Urothelium cell line (cell line): ENCODE measurements around the gene ARMC9.
"Not testable (repeated sequence)": the region's sequence is repeated elsewhere in the genome, so short reads cannot be mapped to it uniquely, and the experiment has no call there.

Experiments
- DNase-seq: peaks from one replicate; pipeline ENCODE4 v3.0.0; 2011; ENCODE audit warnings: low spot score, mixed read lengths
- FAIRE-seq: peaks from 2 replicates; lab custom pipeline; 2011; peaks lifted over from hg19 to GRCh38; lab: Jason Lieb, UNC

Gene ARMC9, protein sequence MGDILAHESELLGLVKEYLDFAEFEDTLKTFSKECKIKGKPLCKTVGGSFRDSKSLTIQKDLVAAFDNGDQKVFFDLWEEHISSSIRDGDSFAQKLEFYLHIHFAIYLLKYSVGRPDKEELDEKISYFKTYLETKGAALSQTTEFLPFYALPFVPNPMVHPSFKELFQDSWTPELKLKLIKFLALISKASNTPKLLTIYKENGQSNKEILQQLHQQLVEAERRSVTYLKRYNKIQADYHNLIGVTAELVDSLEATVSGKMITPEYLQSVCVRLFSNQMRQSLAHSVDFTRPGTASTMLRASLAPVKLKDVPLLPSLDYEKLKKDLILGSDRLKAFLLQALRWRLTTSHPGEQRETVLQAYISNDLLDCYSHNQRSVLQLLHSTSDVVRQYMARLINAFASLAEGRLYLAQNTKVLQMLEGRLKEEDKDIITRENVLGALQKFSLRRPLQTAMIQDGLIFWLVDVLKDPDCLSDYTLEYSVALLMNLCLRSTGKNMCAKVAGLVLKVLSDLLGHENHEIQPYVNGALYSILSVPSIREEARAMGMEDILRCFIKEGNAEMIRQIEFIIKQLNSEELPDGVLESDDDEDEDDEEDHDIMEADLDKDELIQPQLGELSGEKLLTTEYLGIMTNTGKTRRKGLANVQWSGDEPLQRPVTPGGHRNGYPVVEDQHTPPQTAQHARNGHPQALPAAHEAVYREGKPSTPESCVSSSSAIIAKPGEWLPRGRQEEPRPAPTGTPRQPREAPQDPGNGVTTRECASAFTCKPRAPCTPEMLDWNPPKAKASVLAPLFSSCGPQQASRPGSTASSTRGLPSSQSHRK

GRCh38 chr2:231198291-231199173, at the start of gene ARMC9:
ARMC9 (plus strand) TSS chr2:231198631; CDS start chr2:231206239, 7,608 bp downstream.
- peak; percentile 27 for FAIRE-seq
- peak; percentile 97 for DNase-seq

- DNase-seq: no peak
- FAIRE-seq: no peak
Observed at GRCh38 chr2:231152800-231153557, 45.5 kb upstream of the ARMC9 start.

GRCh38 chr2:231159306-231159705, 39.1 kb upstream of the ARMC9 start:
- no peak for FAIRE-seq

DNA sequence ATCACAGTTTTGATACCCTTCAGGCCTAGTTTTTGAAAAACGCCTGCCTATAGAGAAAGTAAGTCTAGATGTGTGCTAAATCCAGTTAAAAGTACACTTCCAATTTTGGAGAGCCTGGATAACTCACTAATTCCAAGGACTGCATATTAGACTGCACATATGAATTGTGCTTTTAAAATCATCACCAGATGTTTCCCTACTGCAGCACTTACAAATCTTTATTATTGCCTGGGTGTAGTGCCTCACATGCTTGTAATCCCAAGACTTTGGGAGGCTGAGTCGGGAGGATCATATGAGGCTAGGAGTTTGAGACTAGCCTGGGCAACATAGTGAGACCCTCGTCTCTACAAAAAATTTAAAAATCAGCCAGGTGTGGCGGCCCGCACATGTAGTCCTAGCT, 37.7 kb upstream of the ARMC9 start:
- FAIRE-seq (no peak), DNase-seq (no peak)

More at GRCh38 chr2:231159306-231159705, 39.1 kb upstream of the ARMC9 start:
- no peak for DNase-seq

DNA sequence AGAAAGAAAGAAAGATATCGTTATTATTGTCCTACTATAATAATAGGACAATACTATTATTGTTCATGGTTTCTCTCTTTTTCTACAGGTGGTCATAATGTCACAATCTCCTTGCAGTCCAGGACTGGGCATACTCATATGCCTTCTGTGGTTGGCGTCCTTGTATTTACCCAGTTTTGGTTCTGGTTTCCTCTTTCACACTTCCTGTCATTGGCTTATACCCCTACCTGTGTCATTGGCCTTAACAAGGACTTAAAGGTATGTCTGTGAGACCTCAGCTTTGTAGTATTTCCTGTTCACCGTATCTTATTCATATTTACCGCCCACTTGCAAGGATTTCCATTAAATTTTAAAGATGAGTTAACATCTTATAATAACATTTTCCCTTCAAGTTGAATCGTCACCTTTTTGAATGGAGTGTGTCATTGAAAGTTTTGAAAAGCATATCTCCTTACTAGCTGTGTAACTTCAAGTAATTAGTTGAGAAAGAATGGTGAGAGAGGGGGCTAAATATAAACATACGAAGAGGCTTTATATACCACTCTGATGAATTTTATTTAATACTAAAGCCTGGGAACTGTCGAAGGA, 37.1 kb upstream of the ARMC9 start:
- no peak for DNase-seq
- FAIRE-seq: no peak

GRCh38 chr2:231161877-231162329, 36.5 kb upstream of the ARMC9 start:
- FAIRE-seq (no peak), DNase-seq (peak; percentile 38)

DNA sequence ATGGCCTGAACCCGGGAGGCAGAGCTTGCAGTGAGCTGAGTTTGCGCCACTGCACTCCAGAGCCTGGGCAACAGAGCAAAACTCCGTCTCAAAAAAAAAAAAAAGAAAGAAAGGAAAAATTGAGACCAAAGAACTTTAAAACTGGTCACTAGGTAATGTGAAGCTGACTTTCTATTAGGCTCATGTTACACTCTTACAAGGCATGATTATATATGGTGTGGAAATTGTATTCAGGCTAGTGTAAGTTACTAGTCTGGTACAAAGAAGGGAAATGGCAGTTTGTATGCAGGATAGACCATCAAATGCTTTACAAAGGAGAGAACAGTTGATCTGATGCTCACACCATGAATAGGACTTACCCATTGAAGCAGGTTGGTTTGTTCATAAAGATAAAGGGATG, 35.4 kb upstream of the ARMC9 start:
- DNase-seq (no peak), FAIRE-seq (no peak)

DNA sequence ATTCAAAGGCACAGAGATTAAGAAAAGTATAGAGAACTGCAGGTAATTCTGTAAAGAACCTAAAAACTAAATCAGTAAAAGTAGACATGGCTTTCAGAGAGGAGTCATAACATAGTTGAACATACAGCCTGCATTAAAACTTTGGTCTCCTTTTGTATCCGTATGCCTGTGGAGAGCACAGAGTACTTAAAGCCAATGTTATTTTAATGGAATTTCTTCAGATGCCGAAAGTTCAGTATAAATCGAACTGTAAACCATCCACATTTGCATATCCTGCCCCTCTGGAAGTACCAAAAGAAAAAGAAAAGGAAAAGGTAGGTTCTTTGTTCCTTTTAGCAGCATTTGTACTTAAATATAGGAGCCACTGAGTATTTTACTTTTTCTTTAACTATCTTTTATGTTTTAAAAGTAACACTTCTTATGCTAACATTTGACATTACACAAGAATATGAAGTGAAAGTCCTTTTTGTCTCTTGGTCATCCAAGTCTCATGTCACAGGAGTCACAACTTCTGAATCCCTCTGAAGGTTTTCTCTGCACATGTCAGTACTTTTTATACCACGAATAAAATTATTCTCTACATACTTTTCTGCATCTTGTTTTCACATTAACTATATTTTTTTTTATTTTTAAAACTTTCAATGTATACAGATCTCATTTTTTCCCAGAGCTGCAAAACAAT, 34.9 kb upstream of the ARMC9 start:
- FAIRE-seq (no peak), DNase-seq (no peak)

DNA sequence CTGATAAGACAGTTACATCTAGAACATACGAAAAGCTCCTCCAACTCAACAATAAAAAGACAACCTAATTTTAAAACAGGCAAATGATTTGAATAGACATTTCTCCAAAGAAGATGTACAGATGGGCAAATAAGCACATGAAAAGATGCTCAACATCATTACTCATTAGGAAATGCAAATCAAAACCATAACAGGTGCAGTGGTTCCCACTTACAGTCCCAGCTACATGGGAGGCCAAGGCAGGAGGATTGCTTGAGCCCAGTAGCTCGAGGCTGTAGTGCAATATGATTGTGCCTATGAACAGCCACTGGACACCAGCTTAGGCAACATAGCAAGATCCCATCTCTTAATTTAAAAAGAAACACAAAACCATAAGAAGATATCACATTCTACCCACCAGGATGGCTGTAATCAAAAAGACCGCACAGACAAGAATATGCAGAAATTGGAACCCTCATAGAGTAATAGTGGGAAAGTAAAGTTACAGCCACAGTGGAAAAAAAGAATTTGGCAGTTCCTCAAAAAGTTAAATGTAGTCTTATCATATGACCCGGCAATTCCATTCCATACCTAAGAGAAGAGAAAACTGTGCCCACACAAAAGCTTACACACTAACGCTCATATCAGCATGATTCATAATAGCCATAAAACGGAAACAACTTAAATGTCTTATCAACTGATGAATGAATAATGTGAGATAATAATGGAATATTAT, 30.5 kb upstream of the ARMC9 start:
- FAIRE-seq: no peak
- no peak for DNase-seq

GRCh38 chr2:231168460-231169139, 29.8 kb upstream of the ARMC9 start:
- FAIRE-seq: no peak
- DNase-seq: no peak

- DNase-seq: no peak
- FAIRE-seq: no peak
Observed at GRCh38 chr2:231169488-231169887, 28.9 kb upstream of the ARMC9 start.

DNA sequence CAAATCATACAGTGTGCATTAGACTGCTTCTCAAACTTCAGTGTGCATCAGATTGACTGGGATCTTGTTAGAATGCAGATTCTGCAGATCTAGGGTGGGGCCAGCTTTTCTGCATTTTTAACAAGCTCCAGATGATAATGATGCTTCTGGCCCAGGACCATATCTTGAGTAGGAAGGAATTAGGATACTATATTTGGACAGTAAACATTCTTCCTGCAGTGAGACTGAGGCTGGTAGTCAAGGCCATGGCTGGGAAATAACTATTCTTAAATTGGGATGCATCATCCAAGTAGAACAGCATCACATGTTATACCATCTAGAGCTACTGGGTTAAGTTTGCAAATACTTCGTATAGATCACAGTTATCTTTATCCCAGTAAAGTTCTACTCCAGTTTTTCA, 28.4 kb upstream of the ARMC9 start:
- DNase-seq: no peak
- FAIRE-seq: no peak

GRCh38 chr2:231172025-231172424, 26.4 kb upstream of the ARMC9 start:
- DNase-seq (no peak), FAIRE-seq (no peak)

DNA sequence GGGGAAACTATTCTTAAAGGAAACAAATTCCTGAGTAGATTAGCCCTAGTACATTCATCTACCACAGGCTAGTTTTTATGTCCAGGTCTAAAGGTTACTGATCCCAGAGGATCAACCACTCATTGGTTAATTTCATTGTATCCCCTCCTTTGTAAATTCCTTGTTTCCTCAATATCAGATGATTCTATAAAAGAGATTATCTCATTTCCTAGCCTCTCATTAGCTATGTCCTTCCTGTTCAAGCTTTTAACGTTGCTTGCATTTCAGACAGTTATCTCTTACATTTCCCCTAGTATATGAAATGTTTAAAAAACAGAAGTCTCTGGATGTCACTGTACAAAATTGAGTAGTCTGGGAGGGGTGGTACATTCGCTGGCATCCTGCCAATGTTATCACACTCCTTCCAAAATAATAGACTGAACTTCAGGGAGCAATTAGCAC, 24.2 kb upstream of the ARMC9 start:
- no peak for DNase-seq
- FAIRE-seq: no peak

DNA sequence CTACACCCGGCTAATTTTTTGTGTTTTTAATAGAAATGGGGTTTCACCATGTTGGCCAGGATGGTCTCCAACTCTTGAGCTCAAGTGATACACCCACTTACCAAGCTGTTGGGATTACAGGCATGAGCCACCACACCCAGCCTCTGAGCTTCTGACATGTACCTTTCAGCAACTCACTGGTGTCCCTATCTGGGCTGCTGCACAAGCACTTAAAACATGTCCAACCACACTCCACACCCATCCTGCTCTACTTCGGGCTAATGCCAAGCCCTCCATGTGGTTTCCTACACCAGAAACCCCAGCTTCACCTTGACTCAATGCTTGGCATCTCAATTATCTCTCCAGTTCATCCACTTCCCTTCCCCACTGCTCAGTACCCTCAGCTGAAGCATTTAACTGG, 22.4 kb upstream of the ARMC9 start:
- FAIRE-seq: no peak

GRCh38 chr2:231177156-231178025, 21.0 kb upstream of the ARMC9 start:
- FAIRE-seq: no peak

More for the DNA sequence above, 22.4 kb upstream of the ARMC9 start:
- DNase-seq: no peak

GRCh38 chr2:231178805-231179204, 19.6 kb upstream of the ARMC9 start:
- not testable (repeated sequence) for FAIRE-seq, DNase-seq

More at GRCh38 chr2:231177156-231178025, 21.0 kb upstream of the ARMC9 start:
- DNase-seq: no peak
